GM12872 (cell line): ENCODE measurements around the gene LYRM4.
A peak's percentile ranks its signal among the peaks of the same experiment; 100 is the strongest.

ENCODE experiments used
- TF ChIP-seq, protein P1 (sequence below): IDR thresholded peaks from 3 replicates; pipeline ENCODE4 v1.5.1; 2011; ENCODE audit warnings: low read depth, mild to moderate bottlenecking, low read length, moderate library complexity; ENCODE audit not compliant: insufficient read depth

The LYRM4 gene

DNA sequence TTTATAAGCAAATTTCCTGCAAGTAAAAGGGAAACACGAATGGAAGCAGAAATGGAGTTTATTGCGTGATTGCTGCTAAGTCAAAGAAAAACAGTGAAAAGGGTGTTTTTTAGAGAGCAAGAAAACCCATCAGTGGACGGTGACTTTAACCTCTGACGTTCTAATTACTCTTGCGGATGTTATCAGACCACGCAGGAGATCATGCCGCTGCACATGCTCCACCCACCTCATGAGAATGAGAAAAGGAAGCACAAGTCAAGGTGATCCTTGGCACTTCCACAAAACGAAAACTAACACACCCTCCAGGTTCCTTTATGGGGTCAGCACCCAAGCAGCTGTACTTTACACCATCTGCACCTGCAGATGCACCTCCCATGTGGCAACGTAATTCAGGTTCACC lies 45.0 kb downstream of the LYRM4 start:
- TF ChIP-seq, protein P1, sequence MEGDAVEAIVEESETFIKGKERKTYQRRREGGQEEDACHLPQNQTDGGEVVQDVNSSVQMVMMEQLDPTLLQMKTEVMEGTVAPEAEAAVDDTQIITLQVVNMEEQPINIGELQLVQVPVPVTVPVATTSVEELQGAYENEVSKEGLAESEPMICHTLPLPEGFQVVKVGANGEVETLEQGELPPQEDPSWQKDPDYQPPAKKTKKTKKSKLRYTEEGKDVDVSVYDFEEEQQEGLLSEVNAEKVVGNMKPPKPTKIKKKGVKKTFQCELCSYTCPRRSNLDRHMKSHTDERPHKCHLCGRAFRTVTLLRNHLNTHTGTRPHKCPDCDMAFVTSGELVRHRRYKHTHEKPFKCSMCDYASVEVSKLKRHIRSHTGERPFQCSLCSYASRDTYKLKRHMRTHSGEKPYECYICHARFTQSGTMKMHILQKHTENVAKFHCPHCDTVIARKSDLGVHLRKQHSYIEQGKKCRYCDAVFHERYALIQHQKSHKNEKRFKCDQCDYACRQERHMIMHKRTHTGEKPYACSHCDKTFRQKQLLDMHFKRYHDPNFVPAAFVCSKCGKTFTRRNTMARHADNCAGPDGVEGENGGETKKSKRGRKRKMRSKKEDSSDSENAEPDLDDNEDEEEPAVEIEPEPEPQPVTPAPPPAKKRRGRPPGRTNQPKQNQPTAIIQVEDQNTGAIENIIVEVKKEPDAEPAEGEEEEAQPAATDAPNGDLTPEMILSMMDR, result no peak

DNA sequence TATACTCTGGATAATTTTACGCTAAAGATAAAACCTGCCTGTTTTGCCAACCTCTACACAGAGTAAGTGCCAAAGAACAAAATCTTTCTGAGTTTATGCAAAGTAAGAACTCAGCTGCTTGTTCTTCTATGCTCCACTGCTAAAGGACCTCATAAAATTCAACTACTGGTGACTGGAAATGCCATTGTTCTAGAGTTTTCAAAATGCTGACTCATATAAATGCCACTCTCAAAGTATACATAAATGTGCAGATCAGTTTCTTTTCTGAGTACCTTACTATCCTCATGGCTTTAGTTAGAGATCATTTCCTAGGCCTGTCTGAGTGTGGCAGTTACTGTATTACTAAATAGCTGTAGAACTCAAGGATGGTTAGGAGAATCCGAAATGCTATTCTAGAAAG lies 45.6 kb downstream of the LYRM4 start:
- TF ChIP-seq, protein P1, result no peak

DNA sequence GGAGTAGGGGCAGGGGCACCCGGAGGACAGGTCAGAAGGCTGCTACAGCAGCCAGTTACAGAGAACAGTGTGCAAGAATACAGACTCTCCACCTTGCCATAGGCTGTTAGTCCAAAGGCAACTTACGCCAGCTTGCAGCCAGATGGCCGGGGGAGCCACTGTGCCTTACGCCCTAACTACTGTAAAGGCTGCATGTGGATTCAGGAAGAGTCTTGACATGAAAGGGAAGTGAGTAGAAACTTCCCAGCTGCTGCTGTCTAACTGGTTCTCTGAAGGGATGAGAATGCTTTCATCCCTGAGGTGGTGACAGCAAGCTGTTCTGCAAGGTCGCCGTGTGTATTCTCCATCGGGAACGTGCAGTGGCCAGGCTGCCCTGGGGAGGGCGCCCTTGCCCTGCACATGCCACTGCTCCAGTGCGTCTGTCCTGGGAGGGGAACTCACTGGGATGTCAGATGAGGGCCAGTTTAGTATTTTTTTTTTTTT lies 46.1 kb downstream of the LYRM4 start:
- TF ChIP-seq, protein P1, result peak; percentile 69

DNA sequence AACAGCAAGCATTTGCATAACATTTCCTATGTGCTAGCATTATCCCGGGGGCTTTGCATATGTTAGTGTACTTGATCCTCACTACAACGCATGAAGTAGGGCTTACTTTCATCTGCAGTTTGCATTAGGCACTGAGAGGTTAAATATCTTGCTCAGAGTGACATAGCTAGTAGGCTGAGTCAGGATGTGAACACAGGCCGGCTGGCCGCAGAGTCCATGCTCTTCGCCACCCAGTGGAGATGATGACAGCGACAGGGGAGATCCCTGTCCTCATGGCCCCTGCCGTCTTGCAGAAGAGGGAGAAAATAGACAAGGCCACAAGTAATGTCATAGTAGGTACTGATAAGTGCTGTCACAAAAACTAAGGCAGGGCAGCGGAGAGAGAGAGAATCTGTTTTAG lies 46.9 kb downstream of the LYRM4 start:
- TF ChIP-seq, protein P1, result no peak

DNA sequence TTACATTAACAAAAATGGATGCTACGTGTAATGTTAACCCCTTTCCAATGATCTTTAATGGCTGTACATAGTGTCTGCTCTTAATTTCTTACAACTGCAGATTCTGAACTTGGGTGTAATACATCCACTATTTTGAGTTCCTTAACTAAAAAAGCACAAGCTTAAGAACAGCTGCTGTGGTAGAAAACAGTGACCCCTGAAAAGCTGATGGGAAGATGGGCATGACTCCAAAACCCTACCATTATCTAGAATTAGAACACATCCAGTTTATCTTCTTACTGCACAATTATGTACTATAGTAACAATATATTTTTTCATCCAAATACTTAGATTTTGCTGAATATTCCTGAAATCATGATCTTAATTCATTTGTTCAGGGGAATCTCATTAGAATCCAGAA lies 49.3 kb downstream of the LYRM4 start:
- TF ChIP-seq, protein P1, result no peak

DNA sequence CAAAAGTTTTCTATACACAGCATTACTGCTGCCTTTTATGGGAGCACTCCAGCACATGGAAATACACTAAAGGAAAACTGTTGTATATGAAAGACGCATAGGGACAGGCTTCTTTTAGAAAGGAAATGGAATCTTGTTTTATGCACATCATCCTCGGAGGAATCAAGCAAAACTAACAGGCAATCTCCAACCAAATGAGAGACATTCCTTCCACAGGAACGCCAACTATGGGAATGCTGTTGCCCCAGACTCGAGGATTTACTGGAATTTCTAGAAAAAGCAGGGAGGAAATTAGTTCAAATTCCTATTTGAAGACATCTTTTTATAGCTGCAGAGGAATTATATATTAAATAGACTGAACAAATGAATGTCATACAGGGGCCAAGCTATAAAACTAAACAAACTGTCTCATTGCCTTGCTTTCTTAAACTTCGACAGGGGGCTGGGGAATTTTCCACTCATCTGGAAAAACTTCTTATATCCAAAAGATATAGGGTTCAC lies 52.2 kb downstream of the LYRM4 start:
- TF ChIP-seq, protein P1, result no peak

DNA sequence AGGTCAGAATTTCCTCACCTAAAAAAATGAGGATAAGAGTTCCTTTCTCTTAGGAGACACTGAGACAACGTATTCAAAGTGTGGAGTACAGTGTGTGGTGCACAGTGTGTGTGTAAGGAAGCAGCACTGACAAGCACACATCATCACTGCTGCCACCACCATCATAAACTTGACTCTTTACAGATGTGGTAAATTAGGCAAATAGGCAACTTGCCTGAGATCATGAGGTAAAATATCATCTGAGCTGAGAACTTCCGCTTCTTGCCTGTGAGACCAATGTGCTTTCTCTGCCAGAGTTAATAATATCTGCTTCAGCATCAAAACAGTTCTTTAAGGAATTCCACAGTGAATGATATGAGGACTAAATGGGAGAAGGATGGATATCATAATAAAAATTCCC lies 52.7 kb downstream of the LYRM4 start:
- TF ChIP-seq, protein P1, result no peak
